Right cardiac atrium (tissue), 5 donors: ENCODE measurements around the gene OR4F17. TPM values are rescaled to one million over a fixed set of nuclear protein-coding genes. Genes with fewer than 3 reads are reported as not detected.
A peak's percentile ranks its signal among the peaks of the same experiment; 100 is the strongest.
"Not testable (repeated sequence)": the region's sequence is repeated elsewhere in the genome, so short reads cannot be mapped to it uniquely, and the experiment has no call there.

Source experiments
- ATAC-seq, 2 donors: fragments of 200-7000 bp; cut with Tn5 transposase; one replicate each; pipeline versions ENCODE4 v1.8.0 to v1.9.1; 2020; ENCODE audit warnings: moderate library complexity in 2 of 2, mild to moderate bottlenecking in 1 of 2
- DNase-seq, 3 donors: peaks; one replicate each; pipeline ENCODE4 v3.0.0-alpha.2; 2020
- H3K27ac ChIP-seq: one replicate; pipeline ENCODE4 v1.5.1; 2013; ENCODE audit warnings: mild to moderate bottlenecking, low read length, control low read depth, moderate library complexity
- H3K27me3 ChIP-seq: one replicate; pipeline ENCODE4 v1.6.1; 2013; ENCODE audit not compliant: control insufficient read depth, insufficient read depth
- H3K4me1 ChIP-seq: one replicate; pipeline ENCODE4 v1.6.1; 2013; ENCODE audit warnings: low read length; ENCODE audit not compliant: control insufficient read depth, insufficient read depth
- H3K4me3 ChIP-seq: one replicate; pipeline ENCODE4 v1.5.1; 2013; ENCODE audit warnings: low read length, control low read depth
- H3K9me3 ChIP-seq: one replicate; pipeline ENCODE4 v1.6.1; 2013; ENCODE audit warnings: low read length; ENCODE audit not compliant: control insufficient read depth
- WGBS: extraction: QIAGEN DNeasy Blood & Tissue Kit; methylation state at CpG from one replicate; pipeline ENCODE4 v1.1.7; 2013; 5-methylcytosine and 5-hydroxymethylcytosine counted together
- intact Hi-C, 4 donors: fragments of 100-400 bp; cut with DNase I; formaldehyde crosslinking; loops; one replicate each; pipeline versions ENCODE4 v1.11.0 to v1.14.0; 2022 to 2023
- long read RNA-seq, 4 donors: library from polyadenylated mRNA; unstranded; transcript quantifications; one replicate each; pipeline ENCODE4 v2.0.0, GENCODE V29; 2020 to 2021
- polyA plus RNA-seq: library from polyadenylated mRNA; stranded (reverse); fragments of 200-250 nt; gene quantifications from one replicate; pipeline ENCODE4 v1.2.3, GENCODE V29; 2013
- total RNA-seq, 4 donors: library from RNA; stranded (reverse); fragmentation: NEBNext Ultra II Directional; extraction: Animal tissue kit (Norgen Biotek cat#: 25700); gene quantifications; one replicate each; pipeline ENCODE4 v1.2.1, GENCODE V29; 2021
- donor health status: healthy with polysubstance abuse.
- donor health status: DM: no; HTN: yes; CAD: no.
- donor health status: DM: no; HTN: no; CAD: no.
- donor health status: DM: no; HTN: yes; CAD: no; lungs with severe emphysema.
- donor health status: DM: yes; HTN: yes; CAD: no.

The OR4F17 gene
- total RNA-seq, result not detected
- not detected for polyA plus RNA-seq
- long read RNA-seq, donor 1, result 0 reads
- long read RNA-seq, donor 2, result 0 reads
- long read RNA-seq, donor 3, result 0 reads
- long read RNA-seq, donor 4, result 0 reads

GRCh38 chr19:106804-107203, at the start of gene OR4F17:
Gene OR4F17 (plus strand): TSS chr19:107104. CDS start chr19:110679, 3,575 bp downstream.
- intact Hi-C loops, result not testable (repeated sequence)

GRCh38 chr19:70793-71192, 36.1 kb upstream of the OR4F17 start:
- H3K4me3 ChIP-seq, H3K27ac ChIP-seq, ATAC-seq, H3K27me3 ChIP-seq, H3K4me1 ChIP-seq, intact Hi-C loops, H3K9me3 ChIP-seq: not testable (repeated sequence)
- under 1% methylated on average over 15 of the region's 54 CpGs for WGBS
- DNase-seq, result peak; percentile 31 to 62 (median 62)

More at GRCh38 chr19:106804-107203, at the start of gene OR4F17:
- not testable (repeated sequence) for H3K4me1 ChIP-seq, DNase-seq, H3K27me3 ChIP-seq, H3K9me3 ChIP-seq, H3K4me3 ChIP-seq, H3K27ac ChIP-seq, ATAC-seq

- DNase-seq, H3K27ac ChIP-seq, H3K4me1 ChIP-seq, ATAC-seq, H3K27me3 ChIP-seq, H3K9me3 ChIP-seq, H3K4me3 ChIP-seq, intact Hi-C loops: not testable (repeated sequence)
Observed at GRCh38 chr19:82864-83263, 24.0 kb upstream of the OR4F17 start.

- H3K9me3 ChIP-seq, H3K4me1 ChIP-seq, H3K27me3 ChIP-seq, ATAC-seq, DNase-seq, H3K4me3 ChIP-seq, H3K27ac ChIP-seq, intact Hi-C loops: not testable (repeated sequence)
- WGBS, result no CpG with 5 or more reads among the region's 1 CpG
Observed at GRCh38 chr19:83626-84025, 23.3 kb upstream of the OR4F17 start.

GRCh38 chr19:90678-91077, 16.2 kb upstream of the OR4F17 start:
- intact Hi-C loops, H3K9me3 ChIP-seq, ATAC-seq, H3K4me1 ChIP-seq, H3K27me3 ChIP-seq, H3K4me3 ChIP-seq, DNase-seq, H3K27ac ChIP-seq: not testable (repeated sequence)
- WGBS, result 70% methylated on average over 4 of the region's 4 CpGs

GRCh38 chr19:94794-95193, 12.1 kb upstream of the OR4F17 start:
- WGBS, result no CpG with 5 or more reads among the region's 1 CpG
- H3K27ac ChIP-seq, H3K4me1 ChIP-seq, H3K9me3 ChIP-seq, H3K27me3 ChIP-seq, intact Hi-C loops, H3K4me3 ChIP-seq, ATAC-seq, DNase-seq: not testable (repeated sequence)

GRCh38 chr19:97647-98046, 9.3 kb upstream of the OR4F17 start:
- DNase-seq, H3K9me3 ChIP-seq, intact Hi-C loops, H3K27ac ChIP-seq, H3K27me3 ChIP-seq, ATAC-seq, H3K4me1 ChIP-seq, H3K4me3 ChIP-seq: not testable (repeated sequence)
- WGBS, result no CpG with 5 or more reads among the region's 3 CpGs

GRCh38 chr19:120443-121140, 13.7 kb downstream of the OR4F17 start:
- H3K9me3 ChIP-seq, DNase-seq, H3K27me3 ChIP-seq, H3K4me1 ChIP-seq, H3K27ac ChIP-seq, H3K4me3 ChIP-seq, intact Hi-C loops: not testable (repeated sequence)
- ATAC-seq, result peak in 1 of 2 donors; percentile 29
- 68% methylated on average over 1 of the region's 5 CpGs for WGBS

Other genes starting within 250 kb of the OR4F17 start
- under 1 TPM; 0.26 to 0.89 (median 0.54) TPM for gene PLPP2, start 184.3 kb downstream of the OR4F17 start, total RNA-seq
- gene PLPP2, start 184.3 kb downstream of the OR4F17 start, polyA plus RNA-seq, result 0.48 TPM
- 10 to 100 TPM; 14.7 to 23.1 (median 18.9) TPM for gene MIER2, start 237.7 kb downstream of the OR4F17 start, total RNA-seq
- 15.1 TPM for gene MIER2, start 237.7 kb downstream of the OR4F17 start, polyA plus RNA-seq